Measurements from ENCODE around the gene LRBA.
"Not testable (repeated sequence)": the region's sequence is repeated elsewhere in the genome, so short reads cannot be mapped to it uniquely, and the experiment has no call there.

DNA sequence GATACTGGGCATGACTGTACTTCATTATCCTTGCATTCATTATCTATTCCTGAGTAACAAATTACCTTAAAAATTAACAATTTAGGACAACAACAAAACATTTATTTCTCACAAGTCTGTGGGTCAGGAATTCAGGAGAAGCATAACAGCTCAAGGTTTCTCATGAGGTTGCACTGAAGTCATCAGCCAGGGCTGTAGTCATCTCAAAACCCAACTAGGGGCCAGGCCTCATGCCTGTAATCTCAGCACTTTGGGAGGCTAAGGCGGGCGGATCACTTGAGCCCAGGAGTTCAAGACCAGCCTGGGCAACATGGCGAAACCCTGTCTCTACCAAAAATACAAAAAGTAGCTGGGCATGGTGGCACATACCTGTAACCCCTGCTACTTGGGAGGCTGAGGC lies 48.1 kb upstream of the LRBA start:
- TF ChIP-seq POLR2A (IDR thresholded peaks at IDR 0.05): not testable (repeated sequence)
- TF ChIP-seq, protein P1, sequence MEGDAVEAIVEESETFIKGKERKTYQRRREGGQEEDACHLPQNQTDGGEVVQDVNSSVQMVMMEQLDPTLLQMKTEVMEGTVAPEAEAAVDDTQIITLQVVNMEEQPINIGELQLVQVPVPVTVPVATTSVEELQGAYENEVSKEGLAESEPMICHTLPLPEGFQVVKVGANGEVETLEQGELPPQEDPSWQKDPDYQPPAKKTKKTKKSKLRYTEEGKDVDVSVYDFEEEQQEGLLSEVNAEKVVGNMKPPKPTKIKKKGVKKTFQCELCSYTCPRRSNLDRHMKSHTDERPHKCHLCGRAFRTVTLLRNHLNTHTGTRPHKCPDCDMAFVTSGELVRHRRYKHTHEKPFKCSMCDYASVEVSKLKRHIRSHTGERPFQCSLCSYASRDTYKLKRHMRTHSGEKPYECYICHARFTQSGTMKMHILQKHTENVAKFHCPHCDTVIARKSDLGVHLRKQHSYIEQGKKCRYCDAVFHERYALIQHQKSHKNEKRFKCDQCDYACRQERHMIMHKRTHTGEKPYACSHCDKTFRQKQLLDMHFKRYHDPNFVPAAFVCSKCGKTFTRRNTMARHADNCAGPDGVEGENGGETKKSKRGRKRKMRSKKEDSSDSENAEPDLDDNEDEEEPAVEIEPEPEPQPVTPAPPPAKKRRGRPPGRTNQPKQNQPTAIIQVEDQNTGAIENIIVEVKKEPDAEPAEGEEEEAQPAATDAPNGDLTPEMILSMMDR (IDR thresholded peaks at IDR 0.05): not testable (repeated sequence)

Data from breast epithelium (tissue), 3 donors.